Retinal pigment epithelial cell (primary cell): ENCODE results near the gene TMCO1.
"Not testable (repeated sequence)": the region's sequence is repeated elsewhere in the genome, so short reads cannot be mapped to it uniquely, and the experiment has no call there.

Experiments
- DNase-seq: peaks from one replicate; pipeline ENCODE4 v3.0.0-alpha.2; 2010; ENCODE audit warnings: low read depth
- H3K4me3 ChIP-seq: 2 replicates; pipeline ENCODE4 v1.5.1; 2011; ENCODE audit warnings: mild to moderate bottlenecking, low read length, control low read depth, moderate library complexity
- TF ChIP-seq, protein P1 (sequence below): conservative IDR thresholded peaks from 2 replicates; pipeline ENCODE4 v1.5.1; 2011; ENCODE audit warnings: low read depth, low read length, control low read depth, inconsistent platforms

The TMCO1 gene

DNA sequence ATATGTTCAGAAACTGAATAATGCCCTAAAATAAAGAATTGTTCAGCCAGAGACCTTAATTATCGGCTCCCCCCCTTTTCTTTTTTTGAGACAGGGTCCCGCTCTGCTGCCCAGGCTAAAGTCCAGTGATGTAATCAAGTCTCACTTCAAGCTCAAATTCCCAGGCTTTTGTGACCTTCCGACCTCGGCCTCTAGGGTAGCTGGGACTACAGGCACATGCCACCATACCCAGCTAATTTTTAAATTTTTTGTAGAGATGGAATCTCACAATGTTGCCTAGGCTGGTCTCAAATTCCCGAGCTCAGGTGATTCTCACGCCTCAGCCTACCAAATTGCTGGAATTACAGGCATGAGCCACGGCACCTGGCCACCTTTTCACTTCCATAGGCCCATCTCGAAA lies 26.5 kb downstream of the TMCO1 start:
- TF ChIP-seq, protein P1, sequence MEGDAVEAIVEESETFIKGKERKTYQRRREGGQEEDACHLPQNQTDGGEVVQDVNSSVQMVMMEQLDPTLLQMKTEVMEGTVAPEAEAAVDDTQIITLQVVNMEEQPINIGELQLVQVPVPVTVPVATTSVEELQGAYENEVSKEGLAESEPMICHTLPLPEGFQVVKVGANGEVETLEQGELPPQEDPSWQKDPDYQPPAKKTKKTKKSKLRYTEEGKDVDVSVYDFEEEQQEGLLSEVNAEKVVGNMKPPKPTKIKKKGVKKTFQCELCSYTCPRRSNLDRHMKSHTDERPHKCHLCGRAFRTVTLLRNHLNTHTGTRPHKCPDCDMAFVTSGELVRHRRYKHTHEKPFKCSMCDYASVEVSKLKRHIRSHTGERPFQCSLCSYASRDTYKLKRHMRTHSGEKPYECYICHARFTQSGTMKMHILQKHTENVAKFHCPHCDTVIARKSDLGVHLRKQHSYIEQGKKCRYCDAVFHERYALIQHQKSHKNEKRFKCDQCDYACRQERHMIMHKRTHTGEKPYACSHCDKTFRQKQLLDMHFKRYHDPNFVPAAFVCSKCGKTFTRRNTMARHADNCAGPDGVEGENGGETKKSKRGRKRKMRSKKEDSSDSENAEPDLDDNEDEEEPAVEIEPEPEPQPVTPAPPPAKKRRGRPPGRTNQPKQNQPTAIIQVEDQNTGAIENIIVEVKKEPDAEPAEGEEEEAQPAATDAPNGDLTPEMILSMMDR, result no peak
- no peak overlapping the region for H3K4me3 ChIP-seq
- DNase-seq, result no peak

DNA sequence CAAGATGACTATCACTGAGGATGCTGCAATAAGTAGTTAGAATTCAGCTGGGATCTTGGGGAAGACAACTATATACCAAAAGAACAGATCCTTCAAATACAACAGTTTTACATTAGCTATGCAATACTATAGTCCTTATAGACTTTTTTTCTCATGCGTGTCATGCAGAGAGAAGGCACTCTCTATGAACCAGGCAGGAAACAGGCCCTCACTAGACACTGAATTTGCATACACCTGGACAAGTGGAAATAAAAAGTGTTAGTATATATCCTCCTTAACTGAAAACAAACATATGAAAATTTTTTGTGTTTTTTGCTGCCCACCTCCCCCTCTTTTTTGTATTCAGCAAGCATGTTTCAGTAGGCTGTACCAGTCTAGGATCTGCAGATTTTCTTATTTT lies 29.9 kb downstream of the TMCO1 start:
- no peak overlapping the region for H3K4me3 ChIP-seq
- TF ChIP-seq, protein P1, result no peak
- DNase-seq, result no peak

DNA sequence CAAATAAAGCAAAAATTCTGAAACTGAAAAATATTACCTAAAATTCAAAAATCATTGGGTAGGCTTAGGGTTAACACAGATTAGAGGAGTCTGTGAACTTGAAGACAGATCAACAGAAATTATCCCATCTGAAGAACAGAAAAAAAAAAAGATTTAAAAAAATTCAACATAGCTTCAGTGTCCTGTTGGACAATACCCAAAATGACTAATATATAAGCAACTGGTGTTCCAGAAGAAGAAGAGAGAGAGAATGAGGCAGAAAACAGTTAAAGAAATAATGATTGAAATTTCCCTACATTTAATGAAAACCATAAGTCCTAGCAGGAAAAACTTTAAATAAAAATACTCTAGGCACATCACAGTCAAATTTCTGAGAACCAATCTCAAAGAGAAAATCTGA lies 31.5 kb downstream of the TMCO1 start:
- no peak for DNase-seq
- TF ChIP-seq, protein P1, result no peak

DNA sequence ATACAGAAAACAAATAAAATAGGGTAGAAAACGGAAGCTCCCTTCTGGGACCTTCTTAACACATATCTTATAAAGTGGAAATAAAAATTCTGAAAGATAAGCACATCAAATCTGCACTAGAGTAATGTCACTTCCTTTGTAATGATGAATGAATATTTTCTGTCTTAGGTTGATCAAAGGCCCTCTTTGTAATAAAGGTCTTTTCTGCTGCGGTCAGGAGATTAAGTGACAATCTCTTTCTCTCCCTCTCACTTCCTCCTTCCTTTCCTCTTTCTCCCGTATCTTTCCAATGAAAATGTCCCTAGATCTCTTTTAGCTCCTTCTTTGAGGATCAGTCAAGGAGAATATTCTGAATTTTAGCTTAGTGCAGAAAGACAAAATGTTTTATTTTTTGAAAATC lies 33.8 kb downstream of the TMCO1 start:
- TF ChIP-seq, protein P1, result no peak
- H3K4me3 ChIP-seq, result no peak overlapping the region
- no peak for DNase-seq

More for the DNA sequence above, 31.5 kb downstream of the TMCO1 start:
- H3K4me3 ChIP-seq, result no peak overlapping the region

DNA sequence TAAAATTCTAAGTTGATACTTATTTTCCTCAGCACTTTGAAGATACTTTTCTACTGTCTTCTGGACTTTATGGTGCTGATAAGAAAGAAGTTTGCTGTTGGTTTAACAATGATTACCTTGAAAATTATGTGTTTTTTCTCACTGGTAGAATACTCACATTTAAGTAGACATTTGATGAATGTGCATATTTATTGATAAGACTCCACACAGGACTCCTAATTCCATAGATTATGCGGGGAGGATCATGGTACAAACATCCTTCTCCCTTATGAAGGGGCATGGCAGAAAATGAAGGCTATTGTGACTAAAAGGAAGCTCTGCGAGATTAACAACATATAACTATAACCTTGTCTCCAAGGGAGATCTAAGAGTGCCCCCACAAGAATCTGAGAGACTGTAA lies 41.8 kb downstream of the TMCO1 start:
- TF ChIP-seq, protein P1, result no peak
- DNase-seq, result no peak
- H3K4me3 ChIP-seq, result no peak overlapping the region

DNA sequence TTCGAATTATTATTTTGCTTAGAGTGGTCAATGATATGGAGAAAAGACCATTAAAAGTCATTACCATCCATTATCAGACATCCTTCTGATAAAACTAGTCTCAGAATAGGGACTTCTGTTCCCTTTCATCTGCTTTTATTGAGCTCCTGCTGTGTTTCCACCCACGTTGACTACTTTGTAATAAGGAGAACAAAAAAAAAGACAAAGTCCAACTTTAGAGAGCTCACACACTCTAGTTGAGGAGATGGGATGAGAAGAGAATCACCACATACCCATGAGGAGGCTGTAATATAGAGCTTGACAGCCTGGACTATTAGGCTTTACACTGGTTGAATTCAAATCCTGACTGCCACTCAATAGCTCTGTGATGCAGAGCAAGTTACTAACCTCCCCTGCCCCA lies 42.5 kb downstream of the TMCO1 start:
- H3K4me3 ChIP-seq, result no peak overlapping the region
- TF ChIP-seq, protein P1, result no peak
- DNase-seq, result no peak

DNA sequence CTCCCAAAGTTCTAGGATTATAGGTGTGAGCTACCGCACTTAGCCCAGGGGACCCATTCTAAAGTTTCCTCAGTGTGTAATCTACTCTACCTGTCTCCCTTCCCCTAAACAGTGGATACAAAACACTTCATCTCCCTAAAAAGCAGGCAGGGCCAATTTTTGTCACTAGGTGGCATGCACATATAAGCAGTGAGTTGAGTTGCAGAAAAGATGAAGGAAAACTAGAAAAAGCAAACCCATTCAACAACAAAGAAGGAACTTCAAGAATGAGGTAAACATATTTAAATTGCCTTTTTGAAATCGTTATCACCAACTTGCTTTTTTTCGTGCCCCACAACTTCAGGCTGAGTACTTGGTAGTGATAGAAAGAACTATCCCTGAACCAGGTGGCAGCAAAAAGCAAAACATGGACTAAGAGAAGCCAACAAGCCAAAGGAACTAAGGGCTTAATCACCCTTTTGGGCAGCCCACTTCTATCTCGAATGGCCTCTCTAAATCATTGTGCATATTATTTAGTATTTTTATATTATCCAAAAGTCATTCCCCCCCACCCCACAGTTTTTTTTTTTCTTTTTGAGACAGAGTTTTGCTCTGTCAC lies 50.7 kb downstream of the TMCO1 start:
- no peak overlapping the region for H3K4me3 ChIP-seq
- TF ChIP-seq, protein P1, result peak; percentile 88
- peak; percentile 17 for DNase-seq

DNA sequence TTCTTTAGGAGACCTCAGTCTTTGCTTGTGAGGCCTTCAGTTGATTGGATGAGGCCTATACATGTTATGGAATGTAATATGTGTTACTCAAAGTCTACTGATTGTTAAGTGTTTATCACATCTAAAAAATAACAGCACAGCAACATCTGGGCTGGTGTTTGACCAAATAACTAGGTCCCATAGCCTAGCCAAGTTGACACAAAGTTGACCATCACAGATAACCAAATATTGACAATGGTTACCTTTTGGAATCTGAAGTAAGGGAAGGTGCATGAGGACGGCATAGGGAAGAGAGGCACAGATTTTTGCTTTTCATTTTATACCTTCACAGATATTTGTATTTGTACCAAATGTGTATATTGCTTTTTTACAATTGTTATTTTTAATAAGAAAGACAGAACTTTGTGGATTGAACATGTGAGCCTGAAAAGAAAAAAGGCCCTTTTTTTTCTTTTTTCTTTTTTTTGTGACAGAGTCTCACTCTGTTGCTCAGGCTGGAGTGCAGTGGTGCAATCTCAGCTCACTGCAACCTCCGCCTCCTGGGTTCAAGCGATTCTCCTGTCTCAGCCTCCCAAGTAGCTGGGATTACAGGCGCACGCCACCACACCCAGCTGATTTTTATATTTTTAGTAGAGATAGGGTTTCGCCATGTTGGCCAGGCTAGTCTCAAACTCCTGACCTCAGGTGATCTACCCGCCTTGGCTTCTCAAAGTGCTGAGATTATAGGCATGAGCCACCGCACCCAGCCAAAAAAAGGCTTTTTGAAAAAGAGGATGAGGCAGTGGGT lies 52.2 kb downstream of the TMCO1 start:
- H3K4me3 ChIP-seq, result not testable (repeated sequence)

More for the DNA sequence above, 52.2 kb downstream of the TMCO1 start:
- not testable (repeated sequence) for DNase-seq
